K562 (cell line): ENCODE data around the gene TBC1D5. TPM values are rescaled to one million over a fixed set of nuclear protein-coding genes. Genes with fewer than 3 reads are reported as not detected.
A peak's percentile ranks its signal among the peaks of the same experiment; 100 is the strongest.

Experiments used
- ATAC-seq: fragments of 200-7000 bp; cut with Tn5 transposase; 3 replicates; pipeline ENCODE4 v1.9.1; 2020; ENCODE audit warnings: moderate library complexity
- BruUV-seq: library from RNA; stranded (reverse); fragments of 400-500 nt; replicated peaks from 2 replicates; lab custom pipeline; 2021; lab: Mats Ljungman, UMichigan
- CTCF ChIA-PET: fragments of 300-600 bp; formaldehyde crosslinking; extraction: SDS; loops from one replicate; lab custom pipeline; 2021; ENCODE audit warnings: low intra/inter-chr PET ratio; lab: Yijun Ruan, JAX
- POLR2A ChIA-PET: fragments of 300-600, 350-650 bp; sonication (Branson Sonifier 250); formaldehyde crosslinking; extraction: SDS; loops from one replicate; lab custom pipeline; 2021; ENCODE audit warnings: antibody characterized with exemption, inconsistent platforms; lab: Yijun Ruan, JAX
- DNase-seq, 4 experiments: peaks; one replicate each; pipeline versions ENCODE4 v3.0.0 to v3.0.0-alpha.2; 2011 to 2018; ENCODE audit warnings: low spot score in 3 of 4, mixed read lengths in 3 of 4; ENCODE audit errors: extremely low read depth in 1 of 4
- FAIRE-seq: peaks from 2 replicates; lab custom pipeline; 2011; peaks lifted over from hg19 to GRCh38; lab: Jason Lieb, UNC
- H2AFZ ChIP-seq: 2 replicates; pipeline ENCODE4 v1.6.0; 2011; ENCODE audit warnings: low read depth, low read length, control low read depth, inconsistent platforms
- H3K27ac ChIP-seq: fragments of 200-600 bp; 3 replicates; pipeline ENCODE4 v1.8.0; 2011; ENCODE audit warnings: low read depth, mild to moderate bottlenecking, control low read depth, inconsistent platforms, low read length, moderate library complexity, mixed read lengths; ENCODE audit errors: extremely low read depth
- H3K27me3 ChIP-seq, 2 experiments: fragments of 300-600 bp in 1 of 2; 2 replicates in 1 of 2; 3 replicates in 1 of 2; pipeline versions ENCODE4 v1.6.0 to v1.8.0; 2011; ENCODE audit warnings: inconsistent platforms in 2 of 2, low read length in 2 of 2, mild to moderate bottlenecking in 1 of 2, mixed read lengths in 1 of 2, moderate library complexity in 1 of 2; ENCODE audit not compliant: control insufficient read depth in 2 of 2, insufficient read depth in 2 of 2
- H3K36me3 ChIP-seq: fragments of 300-600 bp; 3 replicates; pipeline ENCODE4 v1.8.0; 2011; ENCODE audit warnings: mild to moderate bottlenecking, low read length, inconsistent platforms; ENCODE audit not compliant: control insufficient read depth, insufficient read depth
- H3K4me1 ChIP-seq, 2 experiments: fragments of 200-600 bp in 1 of 2; replicated peaks in 1 of 2; 2 replicates in 1 of 2; 3 replicates in 1 of 2; pipeline versions ENCODE4 v1.5.1 to v1.8.0; 2011; ENCODE audit warnings: inconsistent platforms in 2 of 2, low read length in 2 of 2, mild to moderate bottlenecking in 1 of 2, mixed read lengths in 1 of 2, moderate library complexity in 1 of 2; ENCODE audit not compliant: control insufficient read depth in 2 of 2, insufficient read depth in 2 of 2
- H3K4me2 ChIP-seq: 2 replicates; pipeline ENCODE4 v1.6.1; 2011; ENCODE audit warnings: low read length, control low read depth, inconsistent platforms, mixed read lengths; ENCODE audit not compliant: insufficient read depth
- H3K4me3 ChIP-seq: fragments of 200-600 bp; sonication (generic), shearing (Covaris generic); 2 replicates; pipeline ENCODE4 v1.5.1; 2016; ENCODE audit warnings: control low read depth, inconsistent platforms
- H3K79me2 ChIP-seq: fragments of 200-600 bp; 3 replicates; pipeline ENCODE4 v1.8.0; 2011; ENCODE audit warnings: low read length, inconsistent platforms; ENCODE audit not compliant: control insufficient read depth, insufficient read depth
- H3K9ac ChIP-seq, 2 experiments: 2 replicates each; pipeline versions ENCODE4 v1.6.0 to v1.6.1; 2011; ENCODE audit warnings: low read depth in 2 of 2, low read length in 2 of 2, control low read depth in 1 of 2, inconsistent platforms in 1 of 2, mild to moderate bottlenecking in 1 of 2, mixed read lengths in 1 of 2; ENCODE audit not compliant: insufficient read depth in 1 of 2
- H3K9me1 ChIP-seq: one replicate; pipeline ENCODE4 v1.6.0; 2011; ENCODE audit warnings: inconsistent platforms, mild to moderate bottlenecking, low read length, moderate library complexity; ENCODE audit not compliant: control insufficient read depth, insufficient read depth
- H3K9me3 ChIP-seq: replicated peaks from 2 replicates; pipeline ENCODE4 v1.5.1; 2011; ENCODE audit warnings: low read depth, low read length, inconsistent platforms; ENCODE audit not compliant: control insufficient read depth, insufficient read depth
- H4K20me1 ChIP-seq: replicated peaks from 2 replicates; pipeline ENCODE4 v1.6.1; 2011; ENCODE audit warnings: low read length, inconsistent platforms, mixed read lengths; ENCODE audit not compliant: control insufficient read depth, insufficient read depth
- CUX1 ChIP-seq: fragments of 200-800 bp; sonication (Bioruptor generic); IDR thresholded peaks from 2 replicates; pipeline ENCODE4 v1.6.1; 2016; ENCODE audit warnings: missing genetic modification characterization, missing compliant biosample characterization
- KDM4B ChIP-seq, 2 experiments: fragments of 450-650 bp in 1 of 2; sonication (generic) in 1 of 2; IDR thresholded peaks; 2 replicates each; pipeline ENCODE4 v1.6.1; 2016 to 2017; ENCODE audit warnings: borderline replicate concordance in 2 of 2, antibody characterized with exemption in 1 of 2, low read depth in 1 of 2, mild to moderate bottlenecking in 1 of 2
- MAFK ChIP-seq: IDR thresholded peaks from 2 replicates; pipeline ENCODE4 v1.6.1; 2011; ENCODE audit warnings: low read length, improper control_type of control experiment
- NEUROD1 ChIP-seq: fragments of 150-350 bp; IDR thresholded peaks from 2 replicates; pipeline ENCODE4 v1.6.1; 2014; ENCODE audit warnings: borderline replicate concordance, low read length, low read depth; ENCODE audit not compliant: partially characterized antibody
- WGBS: fragments of 100-300 bp; shearing (Covaris generic); methylation state at CpG from one replicate; pipeline ENCODE4 v1.1.6; 2016; ENCODE audit warnings: low coverage, mixed read lengths; ENCODE audit not compliant: insufficient coverage; ENCODE audit errors: missing lambda C conversion rate; 5-methylcytosine and 5-hydroxymethylcytosine counted together
- in situ Hi-C: fragments of 300-500 bp; cut with MboI; formaldehyde crosslinking; loops from 4 replicates; pipeline ENCODE4 v1.15.0; 2018; ENCODE audit warnings: inconsistent platforms, mixed read lengths
- intact Hi-C: fragments of 100-400 bp; cut with micrococcal nuclease; formaldehyde crosslinking; loops from 2 replicates; pipeline ENCODE4 v1.14.2; 2022
- polyA plus RNA-seq, 8 experiments: library from polyadenylated mRNA; depleted of rRNA in 4 of 8; stranded (reverse) in 5 of 8; unstranded in 3 of 8; fragments of >200 nt; fragmentation: Nextera tagmentation in 2 of 8; fragmentation: Illumina TruSeq in 1 of 8; extraction: Ambion mirVana in 2 of 8; extraction: Trizol in 1 of 8; gene quantifications; 2 replicates each; pipeline versions ENCODE4 v1.2.1 to v1.2.3, GENCODE V29; 2011 to 2014; ENCODE audit warnings: inconsistent platforms in 1 of 8, missing spikeins in 1 of 8
- total RNA-seq, 7 experiments: library from RNA; depleted of rRNA in 6 of 7; stranded (reverse); fragments of >200 nt in 6 of 7; fragmentation: Illumina TruSeq in 2 of 7; extraction: Trizol in 2 of 7; gene quantifications; 2 replicates each; pipeline versions ENCODE4 v1.2.1 to v1.2.3, GENCODE V29; 2011 to 2021; ENCODE audit warnings: low replicate concordance in 1 of 7

TBC1D5 gene
- total and polyA plus RNA-seq, 9 of the 15 experiments (the other 6 are each of a cell fraction or from before 2014, with no cell fraction given): 2.9 to 38.1 (median 25.6) TPM

- no peak for TF ChIP-seq MAFK
- no peak for TF ChIP-seq KDM4B (IDR thresholded peaks at IDR 0.05; ENCODE audit: borderline replicate concordance in 2 of 2, low read depth in 1 of 2)
Measured at GRCh38 chr3:17423786-17424536, 318.5 kb downstream of the TBC1D5 start (continued).

GRCh38 chr3:17422636-17423035 is 319.8 kb downstream of the TBC1D5 start:
- Histone ChIP-seq H3K9me1 (no peaks in the 10 kb centered on the region), H3K9me3 (no peaks in the 10 kb centered on the region), H3K36me3 (no peaks in the 10 kb centered on the region), H3K27me3 (no peaks in the 10 kb centered on the region), H3K4me3 (no peak overlapping the region), H3K79me2 (no peaks in the 10 kb centered on the region), H3K9ac (no peak overlapping the region), H3K4me1 (no peaks in the 10 kb centered on the region), H3K4me2 (no peak overlapping the region), H3K27ac (no peak overlapping the region), H2AFZ (no peak overlapping the region), H4K20me1 (no peaks in the 10 kb centered on the region)
- BruUV-seq: no TSS peak
- ChIA-PET POLR2A (no interaction called here), CTCF (no interaction called here)
- intact Hi-C loops: no loop called here
- TF ChIP-seq CUX1 (CRISPR knock-in tag) (peak; percentile 100), NEUROD1 (no peak)
- in situ Hi-C loops: loop anchor here (25.0 kb wide), 1 partner anchor 510 kb away; no protein-coding TSS in a partner anchor
- WGBS: 67% methylated on average over 2 of the region's 2 CpGs
- ATAC-seq (no peak), FAIRE-seq (no peak), DNase-seq (no peak)
